ENCODE measurements around the gene PDRG1. TPM values are rescaled to one million over a fixed set of nuclear protein-coding genes. Genes with fewer than 3 reads are reported as not detected.
"Not testable (repeated sequence)": the region's sequence is repeated elsewhere in the genome, so short reads cannot be mapped to it uniquely, and the experiment has no call there.

The PDRG1 gene
- total and polyA plus RNA-seq, 2 donors (not counting 3 experiments of a cell fraction or from before 2014, with no cell fraction given): 14.6 to 17.0 TPM

- Histone ChIP-seq H3K27ac (ENCODE audit: insufficient read depth, low read depth, low read length) (no peak overlapping the region), H3K4me3 (replicated peaks in 1 of 3; ENCODE audit: insufficient read depth in 1 of 3, low read depth in 1 of 3, low read length in 3 of 3) (no peak overlapping the region), H4K20me1 (replicated peaks; ENCODE audit: control insufficient read depth, extremely low read depth, insufficient read depth, low read length) (no peaks in the 10 kb centered on the region), H3K9me1 (replicated peaks; ENCODE audit: control insufficient read depth, extremely low read depth, insufficient read depth, low read length) (no peaks in the 10 kb centered on the region), H3K9ac (replicated peaks; ENCODE audit: extremely low read depth, insufficient read depth, low read length) (no peak overlapping the region), H3K9me3 (replicated peaks; ENCODE audit: control insufficient read depth, insufficient read depth, low read length) (no peaks in the 10 kb centered on the region), H3K4me2 (ENCODE audit: insufficient read depth, low read length) (no peak overlapping the region), H3K4me1 (ENCODE audit: control insufficient read depth, extremely low read depth, insufficient read depth, low read length) (no peaks in the 10 kb centered on the region), H3K79me2 (ENCODE audit: control insufficient read depth, insufficient read depth, low read length) (no peaks in the 10 kb centered on the region), H3K27me3 (ENCODE audit: control insufficient read depth in 2 of 2, insufficient read depth in 2 of 2, low read length in 2 of 2) (peaks cover 3 to 6% of the 10 kb centered on the region in 2 experiments), H3K36me3 (ENCODE audit: control insufficient read depth in 2 of 2, extremely low read depth in 1 of 2, insufficient read depth in 2 of 2, low read length in 2 of 2) (no peaks in the 10 kb centered on the region), H2AFZ (ENCODE audit: low read depth, low read length) (no peak overlapping the region)
- BruUV-seq (replicated peaks): no TSS peak
- TF ChIP-seq GATA2 (IDR thresholded peaks at IDR 0.05; ENCODE audit: insufficient read depth, insufficient read length, low read depth, low read length) (no peak), MYC (IDR thresholded peaks at IDR 0.05; ENCODE audit: low read depth, low read length) (no peak)
- intact Hi-C loops (cut with micrococcal nuclease) (no loop called here), dilution Hi-C loops (cut with MboI; ENCODE audit: extremely low pct_ligation_motif_present, low sequenced_read_pairs) (no loop called here)
- CTCF ChIA-PET: interaction anchor here (1.3 kb wide), 1 partner anchor 18 kb away, joined by 6 read pairs; the partner anchor contains the start of gene PDRG1
- FAIRE-seq (no peak), DNase-seq (ENCODE audit: low read depth, low spot score) (no peak)
- POLR2A ChIA-PET: no interaction called here
Measured at GRCh38 chr20:31933698-31934097, 18.1 kb downstream of the PDRG1 start.

DNA sequence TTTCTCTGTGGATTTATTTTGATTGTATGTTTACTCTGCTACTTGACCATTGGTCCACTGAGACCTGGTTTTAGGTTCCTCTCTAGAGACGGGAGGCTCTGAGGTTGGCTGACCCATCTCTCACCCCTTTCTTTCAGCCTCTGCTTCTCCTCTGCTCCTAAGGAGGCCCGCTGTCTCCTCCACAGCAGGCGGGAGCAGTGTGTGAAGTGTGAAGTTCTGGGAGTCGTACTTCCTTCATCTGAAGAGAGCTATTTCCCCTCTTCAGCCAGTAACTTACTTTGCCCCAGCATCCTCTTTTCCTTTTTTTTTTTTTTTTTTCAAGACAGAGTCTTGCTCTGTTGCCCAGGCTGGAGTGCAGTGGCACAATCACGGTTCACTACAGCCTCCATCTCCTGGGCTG lies 21.1 kb downstream of the PDRG1 start:
- ChIA-PET POLR2A (interaction anchor here (0.7 kb wide), 1 partner anchor 51 kb away, joined by 9 read pairs; no protein-coding TSS in a partner anchor), CTCF (interaction anchor here (0.7 to 1.5 kb wide), 3 partner anchors 21 to 55 kb away, joined by 3 to 8 read pairs (median 3); partner anchors contain the start of gene PDRG1)
- Histone ChIP-seq H3K27ac (ENCODE audit: insufficient read depth, low read depth, low read length) (no peak overlapping the region), H3K4me3 (replicated peaks in 1 of 3; ENCODE audit: insufficient read depth in 1 of 3, low read depth in 1 of 3, low read length in 3 of 3) (no peak overlapping the region), H3K9me3 (replicated peaks; ENCODE audit: control insufficient read depth, insufficient read depth, low read length) (no peaks in the 10 kb centered on the region), H2AFZ (ENCODE audit: low read depth, low read length) (no peak overlapping the region), H3K79me2 (ENCODE audit: control insufficient read depth, insufficient read depth, low read length) (no peaks in the 10 kb centered on the region), H3K9ac (replicated peaks; ENCODE audit: extremely low read depth, insufficient read depth, low read length) (no peak overlapping the region), H3K9me1 (replicated peaks; ENCODE audit: control insufficient read depth, extremely low read depth, insufficient read depth, low read length) (no peaks in the 10 kb centered on the region), H3K27me3 (ENCODE audit: control insufficient read depth in 2 of 2, insufficient read depth in 2 of 2, low read length in 2 of 2) (peaks cover 6 to 7% of the 10 kb centered on the region in 2 experiments), H3K36me3 (ENCODE audit: control insufficient read depth in 2 of 2, extremely low read depth in 1 of 2, insufficient read depth in 2 of 2, low read length in 2 of 2) (no peaks in the 10 kb centered on the region), H3K4me2 (ENCODE audit: insufficient read depth, low read length) (no peak overlapping the region), H4K20me1 (replicated peaks; ENCODE audit: control insufficient read depth, extremely low read depth, insufficient read depth, low read length) (no peaks in the 10 kb centered on the region), H3K4me1 (ENCODE audit: control insufficient read depth, extremely low read depth, insufficient read depth, low read length) (no peaks in the 10 kb centered on the region)
- no peak for DNase-seq (ENCODE audit: low read depth, low spot score)
- intact Hi-C loops (cut with micrococcal nuclease) (no loop called here), dilution Hi-C loops (cut with MboI; ENCODE audit: extremely low pct_ligation_motif_present, low sequenced_read_pairs) (no loop called here)
- no peak for TF ChIP-seq CTCF (IDR thresholded peaks at IDR 0.05; ENCODE audit: extremely low read depth in 1 of 2, insufficient read depth in 1 of 2, low read depth in 1 of 2, low read length in 2 of 2)
- TF ChIP-seq, protein P1, sequence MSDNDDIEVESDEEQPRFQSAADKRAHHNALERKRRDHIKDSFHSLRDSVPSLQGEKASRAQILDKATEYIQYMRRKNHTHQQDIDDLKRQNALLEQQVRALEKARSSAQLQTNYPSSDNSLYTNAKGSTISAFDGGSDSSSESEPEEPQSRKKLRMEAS (IDR thresholded peaks at IDR 0.05; ENCODE audit: insufficient read depth, insufficient read length): no peak
- TF ChIP-seq FOS (IDR thresholded peaks at IDR 0.05; ENCODE audit: borderline replicate concordance, insufficient read depth, low read length): no peak
- TF ChIP-seq POLR2AphosphoS5 (IDR thresholded peaks at IDR 0.05; ENCODE audit: insufficient read depth, low read depth, low read length): no peak
- TF ChIP-seq GATA2 (IDR thresholded peaks at IDR 0.05; ENCODE audit: insufficient read depth, insufficient read length, low read depth, low read length): no peak
- TF ChIP-seq MYC (IDR thresholded peaks at IDR 0.05; ENCODE audit: low read depth, low read length): no peak
- TF ChIP-seq JUN (IDR thresholded peaks at IDR 0.05; ENCODE audit: borderline replicate concordance, insufficient read depth, insufficient read length, low read depth): no peak
- no peak for FAIRE-seq
- no TSS peak for BruUV-seq (replicated peaks)

DNA sequence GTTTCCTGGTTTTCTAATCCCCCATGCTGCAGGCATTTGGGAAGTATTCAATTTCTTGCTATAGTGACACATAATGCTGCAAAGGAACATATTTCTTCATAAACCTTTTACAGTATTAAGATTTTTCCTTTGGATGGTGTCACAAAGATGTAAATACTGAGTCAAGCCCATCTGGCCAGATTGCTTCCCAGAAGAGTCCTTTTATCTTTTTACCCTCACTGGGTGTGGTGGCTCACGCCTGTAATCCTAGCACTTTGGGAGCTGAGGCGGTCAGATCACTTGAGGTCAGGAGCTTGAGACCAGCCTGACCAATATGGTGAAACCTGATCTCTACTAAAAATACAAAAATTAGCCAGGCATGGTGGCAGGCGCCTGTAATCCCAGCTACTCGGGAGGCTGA lies 22.2 kb downstream of the PDRG1 start:
- FAIRE-seq; dilution Hi-C loops (cut with MboI; ENCODE audit: extremely low pct_ligation_motif_present, low sequenced_read_pairs); H3K36me3 ChIP-seq (ENCODE audit: control insufficient read depth in 2 of 2, extremely low read depth in 1 of 2, insufficient read depth in 2 of 2, low read length in 2 of 2); H3K79me2 ChIP-seq (ENCODE audit: control insufficient read depth, insufficient read depth, low read length); DNase-seq (ENCODE audit: low read depth, low spot score); H2AFZ ChIP-seq (ENCODE audit: low read depth, low read length); H3K9me1 ChIP-seq (replicated peaks; ENCODE audit: control insufficient read depth, extremely low read depth, insufficient read depth, low read length); H3K9ac ChIP-seq (replicated peaks; ENCODE audit: extremely low read depth, insufficient read depth, low read length); POLR2A ChIA-PET; H4K20me1 ChIP-seq (replicated peaks; ENCODE audit: control insufficient read depth, extremely low read depth, insufficient read depth, low read length); intact Hi-C loops (cut with micrococcal nuclease); H3K4me2 ChIP-seq (ENCODE audit: insufficient read depth, low read length); H3K9me3 ChIP-seq (replicated peaks; ENCODE audit: control insufficient read depth, insufficient read depth, low read length); BruUV-seq (replicated peaks); H3K4me3 ChIP-seq (replicated peaks in 1 of 3; ENCODE audit: insufficient read depth in 1 of 3, low read depth in 1 of 3, low read length in 3 of 3); H3K27me3 ChIP-seq (ENCODE audit: control insufficient read depth in 2 of 2, insufficient read depth in 2 of 2, low read length in 2 of 2); H3K4me1 ChIP-seq (ENCODE audit: control insufficient read depth, extremely low read depth, insufficient read depth, low read length); H3K27ac ChIP-seq (ENCODE audit: insufficient read depth, low read depth, low read length): not testable (repeated sequence)
- CTCF ChIA-PET: interaction anchor here (1.5 kb wide), 1 partner anchor 22 kb away, joined by 8 read pairs; the partner anchor contains the start of gene PDRG1
